Measurements from ENCODE around the gene WDTC1.

The WDTC1 gene

GRCh38 chr1:27351541-27352107 lies 117.2 kb downstream of the WDTC1 start:
- in situ Hi-C loops (cut with MboI; ENCODE audit: low sequenced_read_pairs), result no loop called here

GRCh38 chr1:27353166-27353565 lies 118.7 kb downstream of the WDTC1 start:
- in situ Hi-C loops (cut with MboI; ENCODE audit: low sequenced_read_pairs), result no loop called here

GRCh38 chr1:27353629-27354028 lies 119.2 kb downstream of the WDTC1 start:
- in situ Hi-C loops (cut with MboI; ENCODE audit: low sequenced_read_pairs), result no loop called here

- in situ Hi-C loops (cut with MboI; ENCODE audit: low sequenced_read_pairs), result no loop called here
These were observed 121.3 kb downstream of the WDTC1 start for GRCh38 chr1:27355683-27356082.

GRCh38 chr1:27356277-27356618 lies 121.8 kb downstream of the WDTC1 start:
- in situ Hi-C loops (cut with MboI; ENCODE audit: low sequenced_read_pairs), result no loop called here

GRCh38 chr1:27356619-27357280 lies 122.3 kb downstream of the WDTC1 start:
- in situ Hi-C loops (cut with MboI; ENCODE audit: low sequenced_read_pairs), result no loop called here

GRCh38 chr1:27357281-27358037 lies 123.0 kb downstream of the WDTC1 start:
- in situ Hi-C loops (cut with MboI; ENCODE audit: low sequenced_read_pairs), result no loop called here

All from HL-60/S4 treated with phorbol 12-myristate 13-acetate at 8.2 ng/mL for 4 days and 3 days (cell line).